Bronchial epithelial cell (primary cell): Measurements from ENCODE around the gene SPHK1. TPM values are rescaled to one million over a fixed set of nuclear protein-coding genes. Genes with fewer than 3 reads are reported as not detected.

Source experiments
- DNase-seq: peaks from one replicate; pipeline ENCODE4 v3.0.0-alpha.2; 2010; ENCODE audit warnings: low read depth
- FAIRE-seq: peaks from 2 replicates; lab custom pipeline; 2011; peaks lifted over from hg19 to GRCh38; lab: Jason Lieb, UNC
- H3K27me3 ChIP-seq: 2 replicates; pipeline ENCODE4 v1.5.1; 2011; ENCODE audit warnings: low read length; ENCODE audit not compliant: control insufficient read depth, insufficient read depth
- H3K36me3 ChIP-seq: 2 replicates; pipeline ENCODE4 v1.5.1; 2011; ENCODE audit warnings: low read length; ENCODE audit not compliant: control insufficient read depth, insufficient read depth
- H3K4me3 ChIP-seq: 2 replicates; pipeline ENCODE4 v1.5.1; 2011; ENCODE audit warnings: mild to moderate bottlenecking, low read depth, low read length, control low read depth
- CTCF ChIP-seq: IDR thresholded peaks from 2 replicates; pipeline ENCODE4 v1.5.1; 2011; ENCODE audit warnings: mild to moderate bottlenecking, moderate library complexity, low read length, control low read depth, inconsistent platforms; ENCODE audit not compliant: insufficient read depth, severe bottlenecking
- total RNA-seq: library from RNA; depleted of rRNA; stranded (reverse); fragments of >200 nt; gene quantifications from 2 replicates; pipeline ENCODE4 v1.2.1, GENCODE V29; 2014

SPHK1 gene
- total RNA-seq, 1 donor from 2014 or later, result 76.1 TPM

GRCh38 chr17:76397687-76398522, 13.5 kb downstream of the SPHK1 start:
- TF ChIP-seq CTCF, result peak; percentile 97
- peak; percentile 97 for FAIRE-seq
- Histone ChIP-seq H3K4me3 (no peak overlapping the region), H3K36me3 (peaks cover 40% of the 10 kb centered on the region), H3K27me3 (no peaks in the 10 kb centered on the region)
- peak; percentile 70 for DNase-seq

GRCh38 chr17:76398523-76399174, 14.2 kb downstream of the SPHK1 start:
- no peak for DNase-seq
- no peak for FAIRE-seq
- Histone ChIP-seq H3K4me3 (no peak overlapping the region), H3K36me3 (peaks cover 40% of the 10 kb centered on the region), H3K27me3 (no peaks in the 10 kb centered on the region)
- no peak for TF ChIP-seq CTCF

GRCh38 chr17:76399175-76400172, 15.1 kb downstream of the SPHK1 start:
- TF ChIP-seq CTCF, result no peak
- no peak overlapping the region for H3K4me3 ChIP-seq
- peaks cover 40% of the 10 kb centered on the region for H3K36me3 ChIP-seq
- FAIRE-seq (no peak), DNase-seq (no peak)
- no peaks in the 10 kb centered on the region for H3K27me3 ChIP-seq

- no peaks in the 10 kb centered on the region for H3K27me3 ChIP-seq
- no peak overlapping the region for H3K4me3 ChIP-seq
- no peak for FAIRE-seq
- H3K36me3 ChIP-seq, result peaks cover 35% of the 10 kb centered on the region
- TF ChIP-seq CTCF, result no peak
- DNase-seq, result no peak
These were observed 18.3 kb downstream of the SPHK1 start for GRCh38 chr17:76402711-76403110.

GRCh38 chr17:76404256-76404655, 19.8 kb downstream of the SPHK1 start:
- FAIRE-seq (no peak), DNase-seq (no peak)
- Histone ChIP-seq H3K4me3 (no peak overlapping the region), H3K36me3 (peaks cover 26% of the 10 kb centered on the region), H3K27me3 (no peaks in the 10 kb centered on the region)
- no peak for TF ChIP-seq CTCF
